NCI-H748 (cell line): ENCODE measurements around the gene STBD1.
"Not testable (repeated sequence)": the region's sequence is repeated elsewhere in the genome, so short reads cannot be mapped to it uniquely, and the experiment has no call there.

ENCODE experiments used
- DNase-seq: peaks from one replicate; lab custom pipeline; 2025; ENCODE audit not compliant: unreplicated experiment; lab: John Stamatoyannopoulos, UW

Gene STBD1

GRCh38 chr4:76305971-76306881 lies at the start of gene STBD1:
Gene STBD1, plus strand, starts transcription at chr4:76306733. Its CDS starts 37 bp downstream, at chr4:76306770.
- peak; percentile 74 for DNase-seq

GRCh38 chr4:76256968-76257367 lies 49.6 kb upstream of the STBD1 start:
- DNase-seq = no peak

- DNase-seq = no peak
These were observed 48.7 kb upstream of the STBD1 start for GRCh38 chr4:76257824-76258223.

- no peak for DNase-seq
These were observed 46.0 kb upstream of the STBD1 start for GRCh38 chr4:76260571-76260970.

- DNase-seq = no peak
These were observed 40.8 kb upstream of the STBD1 start for GRCh38 chr4:76265631-76266218.

GRCh38 chr4:76266627-76267026 lies 39.9 kb upstream of the STBD1 start:
- DNase-seq = no peak

- no peak for DNase-seq
These were observed 38.7 kb upstream of the STBD1 start for GRCh38 chr4:76267811-76268210.

- DNase-seq = no peak
These were observed 36.0 kb upstream of the STBD1 start for GRCh38 chr4:76270244-76271175.

GRCh38 chr4:76271248-76271647 lies 35.3 kb upstream of the STBD1 start:
- DNase-seq = no peak

- DNase-seq = no peak
These were observed 34.5 kb upstream of the STBD1 start for GRCh38 chr4:76272073-76272472.

GRCh38 chr4:76272582-76272981 lies 34.0 kb upstream of the STBD1 start:
- DNase-seq = no peak

GRCh38 chr4:76272999-76273398 lies 33.5 kb upstream of the STBD1 start:
- DNase-seq = no peak

- no peak for DNase-seq
These were observed 30.9 kb upstream of the STBD1 start for GRCh38 chr4:76275486-76276124.

- no peak for DNase-seq
These were observed 29.7 kb upstream of the STBD1 start for GRCh38 chr4:76276813-76277212.

- DNase-seq = no peak
These were observed 28.9 kb upstream of the STBD1 start for GRCh38 chr4:76277667-76278066.

- DNase-seq = no peak
These were observed 27.9 kb upstream of the STBD1 start for GRCh38 chr4:76278583-76278982.

GRCh38 chr4:76279462-76279861 lies 27.1 kb upstream of the STBD1 start:
- no peak for DNase-seq

GRCh38 chr4:76280488-76281441 lies 25.8 kb upstream of the STBD1 start:
- no peak for DNase-seq

- not testable (repeated sequence) for DNase-seq
These were observed 24.9 kb upstream of the STBD1 start for GRCh38 chr4:76281594-76281993.
